ENCODE results near the gene KCNH8. TPM values are rescaled to one million over a fixed set of nuclear protein-coding genes. Genes with fewer than 3 reads are reported as not detected.

Gene KCNH8
- total RNA-seq, 3 donors from 2014 or later (not counting 1 experiment from before 2014, with no cell fraction given), result 0.10 TPM; not detected in 2

DNA sequence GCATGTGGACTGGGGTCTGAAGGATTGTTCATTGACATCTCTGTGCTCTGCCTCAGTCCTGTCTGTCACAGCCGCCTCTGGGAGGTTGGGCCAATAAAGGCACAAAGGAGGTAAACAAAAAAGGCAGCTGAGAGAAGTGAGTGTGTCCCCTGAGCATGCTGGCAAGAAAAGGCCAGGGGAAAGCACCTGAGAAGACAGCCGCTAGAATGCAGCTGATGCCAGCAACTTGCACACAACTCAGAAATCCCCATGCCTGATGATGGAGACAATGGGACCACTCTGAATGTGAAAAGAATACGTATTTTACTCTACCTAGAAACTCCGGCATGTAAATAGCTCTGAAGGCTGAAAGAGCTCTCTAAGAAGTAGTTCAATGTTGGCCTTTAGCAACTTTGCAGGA is 118.7 kb downstream of the KCNH8 start:
- Histone ChIP-seq H3K4me1 (ENCODE audit: control insufficient read depth, insufficient read depth, low read length) (no peaks in the 10 kb centered on the region), H3K27me3 (ENCODE audit: control insufficient read depth, insufficient read depth, low read length) (no peaks in the 10 kb centered on the region)

DNA sequence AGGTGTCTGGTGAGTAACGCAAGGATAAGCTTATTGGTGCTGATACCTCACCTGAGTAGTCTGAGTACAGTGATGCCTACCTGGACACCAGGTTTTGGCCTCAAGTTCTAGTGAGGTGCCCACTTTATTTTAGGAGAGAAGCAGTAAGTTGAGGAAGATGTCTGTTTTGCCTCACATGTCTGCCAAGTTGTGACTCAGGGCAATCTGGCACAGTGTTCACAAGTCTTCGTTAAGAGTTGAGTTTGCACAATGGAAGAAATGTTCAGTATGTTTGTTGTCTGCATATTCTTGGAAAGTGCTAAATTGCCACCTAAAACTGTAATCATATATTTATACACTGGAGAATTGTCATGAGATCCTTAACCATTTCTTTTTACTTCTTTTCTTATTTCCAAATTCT is 122.2 kb downstream of the KCNH8 start:
- Mint-ChIP-seq H3K4me1 (no peaks in the 10 kb centered on the region), H3K36me3 (no peaks in the 10 kb centered on the region), H3K27ac (no peak overlapping the region), H3K27me3 (ENCODE audit: low read depth in 2 of 2) (no peaks in the 10 kb centered on the region), H3K9me3 (peaks cover 2 to 3% of the 10 kb centered on the region in 2 donors), H3K4me3 (no peak overlapping the region)
- H3K36me3 ChIP-seq (ENCODE audit: control insufficient read depth, insufficient read depth, low read length), result no peaks in the 10 kb centered on the region
- DNase-seq, result no peak
- no peaks in the 10 kb centered on the region for H3K9me3 ChIP-seq (ENCODE audit: control insufficient read depth, insufficient read depth, low read length)
- no peaks in the 10 kb centered on the region for H3K4me1 ChIP-seq (ENCODE audit: control insufficient read depth, insufficient read depth, low read length)
- H3K27ac ChIP-seq (ENCODE audit: low read length), result no peak overlapping the region
- 88% methylated on average over 2 of the region's 2 CpGs for WGBS (ENCODE audit: insufficient coverage)
- H3K27me3 ChIP-seq (ENCODE audit: control insufficient read depth, insufficient read depth, low read length), result no peaks in the 10 kb centered on the region
- TF ChIP-seq, protein P1, sequence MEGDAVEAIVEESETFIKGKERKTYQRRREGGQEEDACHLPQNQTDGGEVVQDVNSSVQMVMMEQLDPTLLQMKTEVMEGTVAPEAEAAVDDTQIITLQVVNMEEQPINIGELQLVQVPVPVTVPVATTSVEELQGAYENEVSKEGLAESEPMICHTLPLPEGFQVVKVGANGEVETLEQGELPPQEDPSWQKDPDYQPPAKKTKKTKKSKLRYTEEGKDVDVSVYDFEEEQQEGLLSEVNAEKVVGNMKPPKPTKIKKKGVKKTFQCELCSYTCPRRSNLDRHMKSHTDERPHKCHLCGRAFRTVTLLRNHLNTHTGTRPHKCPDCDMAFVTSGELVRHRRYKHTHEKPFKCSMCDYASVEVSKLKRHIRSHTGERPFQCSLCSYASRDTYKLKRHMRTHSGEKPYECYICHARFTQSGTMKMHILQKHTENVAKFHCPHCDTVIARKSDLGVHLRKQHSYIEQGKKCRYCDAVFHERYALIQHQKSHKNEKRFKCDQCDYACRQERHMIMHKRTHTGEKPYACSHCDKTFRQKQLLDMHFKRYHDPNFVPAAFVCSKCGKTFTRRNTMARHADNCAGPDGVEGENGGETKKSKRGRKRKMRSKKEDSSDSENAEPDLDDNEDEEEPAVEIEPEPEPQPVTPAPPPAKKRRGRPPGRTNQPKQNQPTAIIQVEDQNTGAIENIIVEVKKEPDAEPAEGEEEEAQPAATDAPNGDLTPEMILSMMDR (IDR thresholded peaks at IDR 0.05), result no peak
- no peak overlapping the region for H3K4me3 ChIP-seq (ENCODE audit: low read length)
- intact Hi-C loops (cut with micrococcal nuclease), result no loop called here
- no peak for ATAC-seq

More for the DNA sequence above, 118.7 kb downstream of the KCNH8 start:
- no peaks in the 10 kb centered on the region for H3K36me3 ChIP-seq (ENCODE audit: control insufficient read depth, insufficient read depth, low read length)
- H3K36me3 Mint-ChIP-seq, result no peaks in the 10 kb centered on the region
- no peak overlapping the region for H3K27ac ChIP-seq (ENCODE audit: low read length)
- no peaks in the 10 kb centered on the region for H3K4me1 Mint-ChIP-seq
- H3K4me3 ChIP-seq (ENCODE audit: low read length), result no peak overlapping the region
- TF ChIP-seq, protein P1 (IDR thresholded peaks at IDR 0.05), result no peak
- H3K9me3 Mint-ChIP-seq, result peaks cover 2 to 3% of the 10 kb centered on the region in 2 donors
- intact Hi-C loops (cut with micrococcal nuclease), result no loop called here
- no peak for ATAC-seq
- H3K27me3 Mint-ChIP-seq (ENCODE audit: low read depth in 2 of 2), result no peaks in the 10 kb centered on the region
- 85% methylated on average over 4 of the region's 4 CpGs for WGBS (ENCODE audit: insufficient coverage)
- no peak overlapping the region for H3K4me3 Mint-ChIP-seq
- no peaks in the 10 kb centered on the region for H3K9me3 ChIP-seq (ENCODE audit: control insufficient read depth, insufficient read depth, low read length)
- DNase-seq, result no peak
- H3K27ac Mint-ChIP-seq, result no peak overlapping the region

DNA sequence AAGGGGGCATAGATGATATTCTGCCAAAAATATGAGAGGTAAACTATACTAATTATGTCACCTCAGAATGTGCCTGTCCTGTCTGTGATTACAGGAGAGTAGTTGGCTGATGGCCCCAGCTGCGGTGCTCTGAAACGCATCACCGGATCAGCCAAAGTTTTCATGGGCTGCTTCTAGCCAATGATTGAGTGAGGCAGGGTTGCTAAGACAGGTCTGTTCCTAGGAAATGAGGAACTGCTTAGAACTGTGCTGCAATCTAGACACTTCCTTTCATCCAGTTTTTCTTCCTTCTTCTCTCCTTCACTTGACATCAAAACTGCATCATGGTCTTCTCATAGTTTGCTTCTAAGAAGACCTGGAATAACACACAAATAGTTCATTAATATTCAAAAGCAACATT is 124.0 kb downstream of the KCNH8 start:
- Histone ChIP-seq H3K4me1 (ENCODE audit: control insufficient read depth, insufficient read depth, low read length) (no peaks in the 10 kb centered on the region), H3K27ac (ENCODE audit: low read length) (no peak overlapping the region), H3K4me3 (ENCODE audit: low read length) (no peak overlapping the region), H3K27me3 (ENCODE audit: control insufficient read depth, insufficient read depth, low read length) (no peaks in the 10 kb centered on the region), H3K36me3 (ENCODE audit: control insufficient read depth, insufficient read depth, low read length) (no peaks in the 10 kb centered on the region), H3K9me3 (ENCODE audit: control insufficient read depth, insufficient read depth, low read length) (no peaks in the 10 kb centered on the region)
- Mint-ChIP-seq H3K4me1 (no peaks in the 10 kb centered on the region), H3K27ac (no peak overlapping the region), H3K36me3 (no peaks in the 10 kb centered on the region), H3K27me3 (ENCODE audit: low read depth in 2 of 2) (no peaks in the 10 kb centered on the region), H3K9me3 (peaks cover 0 to 3% of the 10 kb centered on the region in 2 donors), H3K4me3 (no peak overlapping the region)
- WGBS (ENCODE audit: insufficient coverage), result 69% methylated on average over 3 of the region's 3 CpGs
- intact Hi-C loops (cut with micrococcal nuclease), result no loop called here
- no peak for ATAC-seq
- TF ChIP-seq, protein P1 (IDR thresholded peaks at IDR 0.05), result no peak
- no peak for DNase-seq

DNA sequence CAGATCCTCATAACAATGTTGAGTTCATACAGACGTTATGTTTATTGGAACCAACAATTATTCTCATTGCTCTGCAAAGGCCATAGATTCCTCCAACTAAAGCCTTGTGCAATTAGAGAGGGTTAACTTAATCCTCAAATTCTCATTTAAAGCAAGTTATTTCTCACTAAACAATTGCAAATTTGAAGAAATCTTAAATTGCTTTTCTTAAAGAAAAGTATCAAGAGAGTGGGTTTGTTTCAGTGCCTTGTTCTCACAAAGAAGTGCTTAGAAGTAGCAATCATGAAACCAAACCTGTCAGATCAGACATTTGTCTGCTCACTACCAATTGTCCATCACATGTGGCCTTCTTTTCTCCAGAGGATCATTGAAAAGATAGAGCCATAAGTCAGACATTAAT is 124.8 kb downstream of the KCNH8 start:
- H3K4me1 ChIP-seq (ENCODE audit: control insufficient read depth, insufficient read depth, low read length), result no peaks in the 10 kb centered on the region
- TF ChIP-seq, protein P1 (IDR thresholded peaks at IDR 0.05), result no peak

More for the DNA sequence above, 124.8 kb downstream of the KCNH8 start:
- Histone ChIP-seq H3K9me3 (ENCODE audit: control insufficient read depth, insufficient read depth, low read length) (no peaks in the 10 kb centered on the region), H3K27ac (ENCODE audit: low read length) (no peak overlapping the region), H3K27me3 (ENCODE audit: control insufficient read depth, insufficient read depth, low read length) (no peaks in the 10 kb centered on the region), H3K36me3 (ENCODE audit: control insufficient read depth, insufficient read depth, low read length) (no peaks in the 10 kb centered on the region), H3K4me3 (ENCODE audit: low read length) (no peak overlapping the region)
- no peaks in the 10 kb centered on the region for H3K27me3 Mint-ChIP-seq (ENCODE audit: low read depth in 2 of 2)
- no peak overlapping the region for H3K4me3 Mint-ChIP-seq
- H3K27ac Mint-ChIP-seq, result no peak overlapping the region
- intact Hi-C loops (cut with micrococcal nuclease), result no loop called here
- 100% methylated on average over 1 of the region's 1 CpG for WGBS (ENCODE audit: insufficient coverage)
- H3K9me3 Mint-ChIP-seq, result peaks cover 0 to under 1% of the 10 kb centered on the region in 2 donors
- ATAC-seq, result no peak
- no peak for DNase-seq
- no peaks in the 10 kb centered on the region for H3K4me1 Mint-ChIP-seq
- no peaks in the 10 kb centered on the region for H3K36me3 Mint-ChIP-seq

Data from natural killer cell (primary cell).